OCI-LY3 (cell line): Measurements from ENCODE around the gene RNF13.

ENCODE experiments used
- EZH2phosphoT487 ChIP-seq: fragments of 200-600 bp; shearing (Covaris generic); IDR thresholded peaks from 2 replicates; pipeline ENCODE4 v1.6.1; 2018; ENCODE audit warnings: antibody characterized with exemption, mixed run types, low read depth
- TF ChIP-seq, protein P1 (sequence below): fragments of 200-600, 300-600 bp; sonication (generic); IDR thresholded peaks from 2 replicates; pipeline ENCODE4 v1.5.1; 2014; ENCODE audit warnings: antibody characterized with exemption, low read length, low read depth

DNA sequence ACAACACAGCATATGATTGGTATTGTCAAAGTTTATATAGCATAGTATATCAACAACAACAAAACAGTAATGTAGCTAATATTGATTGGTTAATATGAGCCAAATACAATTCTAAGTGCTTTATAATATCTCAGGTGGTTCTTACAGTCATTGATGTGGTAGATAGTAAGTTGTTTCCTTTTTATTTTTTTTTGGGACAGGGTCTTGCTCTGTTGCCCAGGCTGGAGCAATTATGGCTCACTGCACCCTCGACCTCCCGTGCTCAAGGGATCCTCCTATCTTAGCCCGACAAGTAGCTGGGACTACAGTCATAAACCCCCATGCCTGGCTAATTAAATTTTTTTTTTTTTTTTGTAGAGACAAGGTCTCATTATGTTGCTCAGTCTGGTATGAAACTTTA lies 2.7 kb downstream of the RNF13 start:
- TF ChIP-seq, protein P1, sequence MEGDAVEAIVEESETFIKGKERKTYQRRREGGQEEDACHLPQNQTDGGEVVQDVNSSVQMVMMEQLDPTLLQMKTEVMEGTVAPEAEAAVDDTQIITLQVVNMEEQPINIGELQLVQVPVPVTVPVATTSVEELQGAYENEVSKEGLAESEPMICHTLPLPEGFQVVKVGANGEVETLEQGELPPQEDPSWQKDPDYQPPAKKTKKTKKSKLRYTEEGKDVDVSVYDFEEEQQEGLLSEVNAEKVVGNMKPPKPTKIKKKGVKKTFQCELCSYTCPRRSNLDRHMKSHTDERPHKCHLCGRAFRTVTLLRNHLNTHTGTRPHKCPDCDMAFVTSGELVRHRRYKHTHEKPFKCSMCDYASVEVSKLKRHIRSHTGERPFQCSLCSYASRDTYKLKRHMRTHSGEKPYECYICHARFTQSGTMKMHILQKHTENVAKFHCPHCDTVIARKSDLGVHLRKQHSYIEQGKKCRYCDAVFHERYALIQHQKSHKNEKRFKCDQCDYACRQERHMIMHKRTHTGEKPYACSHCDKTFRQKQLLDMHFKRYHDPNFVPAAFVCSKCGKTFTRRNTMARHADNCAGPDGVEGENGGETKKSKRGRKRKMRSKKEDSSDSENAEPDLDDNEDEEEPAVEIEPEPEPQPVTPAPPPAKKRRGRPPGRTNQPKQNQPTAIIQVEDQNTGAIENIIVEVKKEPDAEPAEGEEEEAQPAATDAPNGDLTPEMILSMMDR = no peak
- no peak for TF ChIP-seq EZH2phosphoT487
